Neutrophil (primary cell): ENCODE results near the gene PEMT.

Experiments used
- H3K27ac ChIP-seq: fragments of 200-600 bp; sonication (generic); 2 replicates; pipeline ENCODE4 v1.5.1; 2016; ENCODE audit warnings: mild to moderate bottlenecking, moderate library complexity
- H3K27me3 ChIP-seq: fragments of 200-600 bp; sonication (generic); 2 replicates; pipeline ENCODE4 v1.6.0; 2016; ENCODE audit warnings: mild to moderate bottlenecking
- H3K36me3 ChIP-seq: fragments of 200-600 bp; sonication (generic); 2 replicates; pipeline ENCODE4 v1.5.1; 2017
- H3K4me1 ChIP-seq, 2 experiments: fragments of 200-600 bp in 1 of 2; sonication (generic) in 1 of 2; 1 replicate in 1 of 2; 2 replicates in 1 of 2; pipeline versions ENCODE4 v1.5.1 to v1.6.1; 2013 to 2016; ENCODE audit warnings: low read depth in 1 of 2, low read length in 1 of 2, mild to moderate bottlenecking in 1 of 2, moderate library complexity in 1 of 2; ENCODE audit not compliant: control insufficient read depth in 1 of 2, insufficient read depth in 1 of 2
- H3K4me3 ChIP-seq, 2 experiments: fragments of 200-600 bp in 1 of 2; sonication (generic) in 1 of 2; 1 replicate in 1 of 2; 2 replicates in 1 of 2; pipeline ENCODE4 v1.5.1; 2013 to 2016; ENCODE audit warnings: low read depth in 1 of 2, low read length in 1 of 2, mild to moderate bottlenecking in 1 of 2, moderate library complexity in 1 of 2
- H3K9me3 ChIP-seq: fragments of 200-600 bp; sonication (generic); 2 replicates; pipeline ENCODE4 v1.5.1; 2016
- CTCF ChIP-seq: fragments of 200-600 bp; sonication (generic); IDR thresholded peaks from 2 replicates; pipeline ENCODE4 v1.5.1; 2016; ENCODE audit warnings: antibody characterized with exemption

The PEMT gene

DNA sequence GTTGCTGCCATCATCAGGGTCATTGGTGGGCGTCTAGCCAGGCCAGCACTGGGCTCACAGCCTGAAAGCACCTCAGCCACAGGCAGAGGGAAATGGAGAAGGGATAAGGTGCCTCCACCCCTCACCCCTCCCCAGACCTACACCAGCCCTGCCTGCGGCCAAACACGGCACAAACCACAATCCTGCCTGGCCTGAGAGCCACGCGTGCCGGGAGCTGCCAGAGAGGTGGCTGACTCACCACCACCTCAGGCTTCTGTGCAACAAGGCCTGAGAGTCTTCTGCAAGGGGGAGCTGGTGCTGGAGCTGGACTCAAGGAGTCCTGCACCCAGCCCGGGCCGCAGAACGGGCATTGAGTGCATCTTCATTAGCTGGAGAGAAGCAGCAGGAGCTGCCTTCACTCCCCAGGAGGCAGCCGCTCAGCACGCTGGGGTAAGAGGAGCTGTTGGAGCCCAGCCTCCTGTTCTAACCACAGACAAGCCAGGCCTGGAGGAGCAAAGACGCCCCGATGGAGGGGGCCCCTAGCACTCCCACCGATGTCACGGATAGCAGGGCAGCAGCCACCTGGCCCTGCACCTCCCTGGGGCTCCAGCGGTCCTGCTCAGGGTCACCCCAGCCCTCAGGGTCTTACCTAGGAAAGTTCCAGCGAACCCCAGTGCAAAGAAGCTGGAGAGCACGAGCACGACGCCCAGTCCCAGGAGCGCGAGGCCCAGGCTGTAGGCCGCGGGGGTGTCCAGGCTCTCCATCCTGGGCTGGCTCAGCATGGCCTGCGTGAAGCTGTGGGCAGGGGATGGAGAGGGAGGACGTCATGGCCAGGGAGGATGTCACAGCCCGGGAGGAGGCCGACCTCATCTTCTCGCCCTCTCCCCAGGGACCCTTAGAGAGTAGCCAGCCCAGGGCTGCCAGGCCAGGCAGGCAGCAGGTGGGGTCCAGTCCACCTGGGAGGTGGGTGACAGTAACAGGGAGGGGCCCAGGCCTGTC is 79.3 kb downstream of the PEMT start:
- H3K4me3 ChIP-seq = no peak overlapping the region
- H3K4me1 ChIP-seq = no peaks in the 10 kb centered on the region
- TF ChIP-seq CTCF = no peak
- no peaks in the 10 kb centered on the region for H3K27me3 ChIP-seq
- no peaks in the 10 kb centered on the region for H3K36me3 ChIP-seq
- no peaks in the 10 kb centered on the region for H3K9me3 ChIP-seq
- H3K27ac ChIP-seq = no peak overlapping the region

DNA sequence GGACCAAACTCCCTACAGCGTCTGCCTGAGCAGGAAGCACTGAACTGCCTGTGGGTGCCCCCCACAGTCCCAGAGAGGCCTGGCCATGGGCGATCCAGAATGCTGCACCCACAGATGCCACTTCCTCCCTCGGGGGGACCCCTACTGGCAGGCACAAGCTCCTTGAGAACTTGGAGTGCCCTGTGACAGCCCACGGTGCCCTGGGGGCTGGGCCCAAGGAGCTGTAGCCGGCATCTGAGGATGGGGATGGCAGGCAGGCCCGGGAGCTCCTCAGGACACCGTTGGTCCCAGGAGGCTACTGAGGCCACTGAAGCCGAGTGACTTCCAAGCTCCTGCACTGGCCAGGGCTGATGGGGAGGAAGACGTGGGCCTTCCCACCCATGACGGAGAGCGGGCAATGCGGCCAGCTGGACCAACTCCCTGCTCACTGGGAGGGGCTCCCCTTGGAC is 80.2 kb downstream of the PEMT start:
- Histone ChIP-seq H3K4me3 (no peak overlapping the region), H3K27me3 (no peaks in the 10 kb centered on the region), H3K9me3 (no peaks in the 10 kb centered on the region), H3K27ac (no peak overlapping the region), H3K36me3 (no peaks in the 10 kb centered on the region), H3K4me1 (no peaks in the 10 kb centered on the region)
- TF ChIP-seq CTCF = no peak

DNA sequence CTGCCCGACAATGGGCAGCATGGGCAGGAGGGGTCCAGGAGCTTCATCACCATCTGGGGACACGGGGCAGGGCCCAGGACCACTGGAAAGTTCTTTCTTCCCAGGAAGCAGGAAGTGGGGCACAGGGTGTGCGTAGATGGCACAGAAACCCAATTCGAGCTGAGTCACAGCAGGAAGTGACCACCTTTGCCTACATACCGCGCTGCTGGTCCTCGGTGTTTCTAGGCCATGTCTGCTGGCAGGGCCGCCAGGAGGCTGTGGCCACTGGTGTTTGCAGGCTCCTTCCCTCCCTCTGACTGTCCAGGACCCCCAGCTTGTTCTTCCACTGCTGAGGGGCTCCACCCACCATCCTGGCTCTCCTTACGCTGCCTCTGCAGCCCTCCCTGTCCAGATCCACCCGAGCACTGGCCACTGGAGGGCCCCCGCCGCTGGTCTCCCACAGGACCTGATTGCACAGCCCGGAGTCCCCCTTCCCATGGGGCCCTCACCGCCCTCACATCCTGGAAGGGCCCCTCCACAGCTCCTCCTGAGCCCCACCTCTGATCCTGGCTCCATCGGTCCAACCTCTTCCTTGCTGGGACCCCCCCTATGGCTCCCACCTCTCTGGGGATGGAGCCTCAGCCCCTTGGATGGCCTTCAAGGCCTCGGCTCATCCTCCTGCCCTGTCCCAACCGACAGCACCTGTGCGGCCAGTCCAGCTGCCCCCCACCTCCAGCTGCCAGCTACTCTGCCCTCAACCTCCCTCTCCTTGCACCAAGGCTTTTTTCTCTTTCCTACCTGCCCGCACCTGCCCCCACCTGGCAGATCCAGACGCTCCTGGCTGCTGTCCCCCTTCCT is 80.8 kb downstream of the PEMT start:
- TF ChIP-seq CTCF = no peak
- H3K4me3 ChIP-seq = no peak overlapping the region
- H3K9me3 ChIP-seq = no peaks in the 10 kb centered on the region
- H3K27me3 ChIP-seq = no peaks in the 10 kb centered on the region
- H3K27ac ChIP-seq = no peak overlapping the region
- H3K4me1 ChIP-seq = no peaks in the 10 kb centered on the region
- no peaks in the 10 kb centered on the region for H3K36me3 ChIP-seq

DNA sequence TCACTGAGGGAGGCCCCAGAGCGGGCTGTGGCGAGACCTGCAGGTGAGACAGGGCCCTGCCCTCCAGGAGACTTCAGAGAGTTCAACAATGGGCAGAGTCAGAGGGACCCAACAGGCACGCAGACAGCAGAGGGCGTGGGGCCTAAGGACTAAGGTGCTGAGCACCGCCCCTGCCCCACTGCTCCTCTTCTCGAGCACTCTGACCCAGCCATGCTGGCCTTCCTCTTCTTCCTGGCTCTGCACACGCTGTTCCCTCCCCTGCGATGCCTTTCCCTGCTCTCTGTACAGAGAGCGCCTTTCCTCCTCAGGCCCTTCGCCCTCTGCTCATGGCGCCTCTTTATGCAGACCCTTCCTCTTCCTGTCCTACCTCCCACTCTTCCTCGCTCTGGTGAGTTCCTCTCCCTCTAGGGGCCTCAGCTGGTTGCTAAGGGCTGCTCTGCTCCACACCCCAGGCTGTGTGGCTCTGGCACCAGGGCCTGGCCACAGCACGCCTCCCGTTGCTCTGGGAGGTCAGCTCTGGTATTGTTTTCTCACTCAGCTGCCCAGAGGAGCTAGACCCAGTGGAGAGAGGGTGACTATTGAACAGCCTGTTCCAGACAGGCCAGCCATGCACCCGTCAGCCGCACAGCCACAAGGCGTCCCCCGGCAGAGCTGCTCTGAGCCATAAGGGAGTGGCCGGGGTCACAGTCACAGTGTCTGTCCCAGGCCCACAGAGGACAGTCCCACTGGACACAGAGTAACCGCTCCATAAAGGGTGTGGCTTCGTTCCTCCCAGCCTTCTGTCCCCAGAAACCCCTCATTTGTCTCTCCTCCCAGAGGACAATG is 81.7 kb downstream of the PEMT start:
- no peak overlapping the region for H3K27ac ChIP-seq
- no peaks in the 10 kb centered on the region for H3K27me3 ChIP-seq
- TF ChIP-seq CTCF = no peak
- H3K4me3 ChIP-seq = no peak overlapping the region
- H3K4me1 ChIP-seq = no peaks in the 10 kb centered on the region
- H3K36me3 ChIP-seq = no peaks in the 10 kb centered on the region
- H3K9me3 ChIP-seq = no peaks in the 10 kb centered on the region
